DND-41 (cell line): Measurements from ENCODE around the gene HOXA3.

ENCODE experiments used
- ATAC-seq: fragments of 200-7000 bp; cut with Tn5 transposase; 3 replicates; pipeline ENCODE4 v1.9.1; 2021; ENCODE audit warnings: low read depth; ENCODE audit not compliant: insufficient read depth
- DNase-seq: peaks from one replicate; pipeline ENCODE4 v3.0.0-alpha.2; 2020
- H2AFZ ChIP-seq: 2 replicates; pipeline ENCODE4 v1.6.0; 2012; ENCODE audit warnings: low read depth, low read length
- H3K27ac ChIP-seq: 2 replicates; pipeline ENCODE4 v1.5.1; 2012; ENCODE audit warnings: low read length, inconsistent platforms
- H3K27me3 ChIP-seq: fragments of 200-600 bp; sonication (generic); 2 replicates; pipeline ENCODE4 v1.6.0; 2012; ENCODE audit warnings: low read length, mild to moderate bottlenecking, inconsistent platforms; ENCODE audit not compliant: insufficient read depth, poor library complexity
- H3K36me3 ChIP-seq: 2 replicates; pipeline ENCODE4 v1.5.1; 2012; ENCODE audit warnings: low read length, inconsistent platforms; ENCODE audit not compliant: insufficient read depth
- H3K4me1 ChIP-seq: 2 replicates; pipeline ENCODE4 v1.5.1; 2012; ENCODE audit warnings: mild to moderate bottlenecking, low read length; ENCODE audit not compliant: insufficient read depth
- H3K4me2 ChIP-seq: 2 replicates; pipeline ENCODE4 v1.6.0; 2012; ENCODE audit warnings: mild to moderate bottlenecking, moderate library complexity, low read length, inconsistent platforms; ENCODE audit not compliant: insufficient read depth
- H3K4me3 ChIP-seq, 2 experiments: fragments of 200-600 bp in 1 of 2; shearing (Covaris generic) in 1 of 2; 2 replicates each; pipeline ENCODE4 v1.5.1; 2012 to 2016; ENCODE audit warnings: inconsistent platforms in 2 of 2, low read length in 2 of 2, mild to moderate bottlenecking in 2 of 2, low read depth in 1 of 2, moderate library complexity in 1 of 2
- H3K79me2 ChIP-seq: 2 replicates; pipeline ENCODE4 v1.6.0; 2012; ENCODE audit warnings: low read length, inconsistent platforms; ENCODE audit not compliant: insufficient read depth
- H3K9ac ChIP-seq: 2 replicates; pipeline ENCODE4 v1.6.0; 2012; ENCODE audit warnings: low read depth, mild to moderate bottlenecking, inconsistent platforms, low read length, moderate library complexity
- H3K9me3 ChIP-seq: 2 replicates; pipeline ENCODE4 v1.5.1; 2012; ENCODE audit warnings: low read length, moderate library complexity, mild to moderate bottlenecking, inconsistent platforms; ENCODE audit not compliant: insufficient read depth, severe bottlenecking
- H4K20me1 ChIP-seq: 2 replicates; pipeline ENCODE4 v1.6.0; 2012; ENCODE audit warnings: low read length; ENCODE audit not compliant: insufficient read depth
- EZH2 ChIP-seq: IDR thresholded peaks from 3 replicates; pipeline ENCODE4 v1.6.1; 2012; ENCODE audit warnings: borderline replicate concordance, low read depth, mild to moderate bottlenecking, moderate library complexity, low read length, inconsistent platforms; ENCODE audit not compliant: severe bottlenecking
- TF ChIP-seq, protein P1 (sequence below): IDR thresholded peaks from 2 replicates; pipeline ENCODE4 v1.5.1; 2012; ENCODE audit warnings: borderline replicate concordance, low read length, moderate library complexity, mild to moderate bottlenecking; ENCODE audit not compliant: poor library complexity, severe bottlenecking; ENCODE audit errors: extremely low read depth

Gene HOXA3

DNA sequence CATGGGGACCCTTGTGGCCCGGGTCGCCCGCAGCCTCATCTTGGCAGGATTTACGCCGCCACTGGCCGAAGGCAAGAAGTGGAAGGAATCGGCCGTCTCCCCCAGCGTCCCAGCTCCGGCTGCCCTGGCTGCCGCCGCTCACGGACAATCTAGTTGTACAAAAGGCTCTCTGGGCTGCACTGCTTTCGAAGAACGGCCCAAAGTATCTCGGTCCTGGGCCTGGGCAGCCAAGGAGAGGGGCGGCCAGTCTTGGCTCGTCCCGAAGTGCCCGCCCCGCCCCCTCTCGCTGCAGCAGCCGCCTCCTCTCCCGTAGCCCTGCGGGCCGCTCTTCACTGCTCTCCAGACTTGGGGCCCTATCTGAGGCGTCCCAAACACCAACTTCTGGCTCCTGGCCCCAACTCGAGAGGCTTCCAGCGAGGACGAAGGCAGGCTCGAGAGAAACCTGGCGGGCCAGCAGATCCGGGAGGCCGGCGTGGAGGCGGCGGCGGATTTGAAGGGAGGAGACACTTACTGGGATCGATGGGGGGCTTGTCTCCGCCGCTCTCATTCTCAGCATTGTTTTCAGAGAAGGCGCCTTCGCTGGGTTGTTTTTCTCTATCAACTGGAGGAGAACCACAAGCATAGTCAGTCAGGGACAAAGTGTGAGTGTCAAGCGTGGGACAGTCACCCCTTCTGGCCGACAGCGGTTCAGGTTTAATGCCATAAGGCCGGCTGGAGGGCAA is 12.1 kb upstream of the HOXA3 start:
- Histone ChIP-seq H3K9ac (no peak overlapping the region), H3K27ac (no peak overlapping the region), H3K4me3 (no peak overlapping the region), H3K36me3 (no peaks in the 10 kb centered on the region), H3K4me1 (peaks cover 15% of the 10 kb centered on the region), H3K4me2 (no peak overlapping the region), H2AFZ (no peak overlapping the region), H3K27me3 (no peaks in the 10 kb centered on the region), H4K20me1 (no peaks in the 10 kb centered on the region), H3K9me3 (no peaks in the 10 kb centered on the region), H3K79me2 (no peaks in the 10 kb centered on the region)
- TF ChIP-seq, protein P1, sequence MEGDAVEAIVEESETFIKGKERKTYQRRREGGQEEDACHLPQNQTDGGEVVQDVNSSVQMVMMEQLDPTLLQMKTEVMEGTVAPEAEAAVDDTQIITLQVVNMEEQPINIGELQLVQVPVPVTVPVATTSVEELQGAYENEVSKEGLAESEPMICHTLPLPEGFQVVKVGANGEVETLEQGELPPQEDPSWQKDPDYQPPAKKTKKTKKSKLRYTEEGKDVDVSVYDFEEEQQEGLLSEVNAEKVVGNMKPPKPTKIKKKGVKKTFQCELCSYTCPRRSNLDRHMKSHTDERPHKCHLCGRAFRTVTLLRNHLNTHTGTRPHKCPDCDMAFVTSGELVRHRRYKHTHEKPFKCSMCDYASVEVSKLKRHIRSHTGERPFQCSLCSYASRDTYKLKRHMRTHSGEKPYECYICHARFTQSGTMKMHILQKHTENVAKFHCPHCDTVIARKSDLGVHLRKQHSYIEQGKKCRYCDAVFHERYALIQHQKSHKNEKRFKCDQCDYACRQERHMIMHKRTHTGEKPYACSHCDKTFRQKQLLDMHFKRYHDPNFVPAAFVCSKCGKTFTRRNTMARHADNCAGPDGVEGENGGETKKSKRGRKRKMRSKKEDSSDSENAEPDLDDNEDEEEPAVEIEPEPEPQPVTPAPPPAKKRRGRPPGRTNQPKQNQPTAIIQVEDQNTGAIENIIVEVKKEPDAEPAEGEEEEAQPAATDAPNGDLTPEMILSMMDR, result no peak
- no peak for TF ChIP-seq EZH2
- no peak for ATAC-seq
- no peak for DNase-seq

DNA sequence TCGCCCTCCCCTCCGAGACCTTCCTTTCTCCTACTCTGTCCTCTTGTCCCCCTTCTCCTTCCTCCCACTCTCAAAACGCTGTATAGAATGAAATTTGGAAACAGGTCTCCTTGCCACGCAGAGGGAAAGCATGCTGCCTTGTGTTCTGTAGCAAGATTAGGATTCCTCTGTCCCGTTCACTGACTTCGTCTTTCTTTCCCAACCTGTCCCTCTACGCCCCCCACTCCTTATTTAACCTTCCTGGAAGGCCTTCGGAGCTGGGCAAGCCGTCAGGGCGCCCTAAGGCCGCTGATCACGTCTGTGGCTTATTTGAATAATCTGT is 11.6 kb upstream of the HOXA3 start:
- Histone ChIP-seq H2AFZ (0 out of 2 replicates have a peak overlapping the region, but pooled peaks have one; percentile 16), H3K4me3 (no peak overlapping the region)

GRCh38 chr7:27163288-27164044 is 11.1 kb upstream of the HOXA3 start:
- Histone ChIP-seq H3K27me3 (no peaks in the 10 kb centered on the region), H3K36me3 (no peaks in the 10 kb centered on the region), H3K27ac (no peak overlapping the region), H4K20me1 (no peaks in the 10 kb centered on the region), H3K4me3 (no peak overlapping the region), H3K9me3 (no peaks in the 10 kb centered on the region), H3K4me1 (peaks cover 15% of the 10 kb centered on the region), H3K4me2 (no peak overlapping the region), H3K79me2 (no peaks in the 10 kb centered on the region), H3K9ac (no peak overlapping the region), H2AFZ (peak overlapping the region; percentile 16; the same call in 1 of the 2 replicates)
- TF ChIP-seq, protein P1, result no peak
- no peak for ATAC-seq
- no peak for DNase-seq

More for the DNA sequence above, 11.6 kb upstream of the HOXA3 start:
- ATAC-seq, result no peak
- Histone ChIP-seq H3K4me2 (no peak overlapping the region), H3K27me3 (no peaks in the 10 kb centered on the region), H4K20me1 (no peaks in the 10 kb centered on the region), H3K4me1 (peaks cover 15% of the 10 kb centered on the region), H3K9me3 (no peaks in the 10 kb centered on the region), H3K27ac (no peak overlapping the region), H3K79me2 (no peaks in the 10 kb centered on the region), H3K9ac (no peak overlapping the region), H3K36me3 (no peaks in the 10 kb centered on the region)
- no peak for DNase-seq
- TF ChIP-seq, protein P1, result no peak
